ENCODE data around the gene CDS1. TPM values are rescaled to one million over a fixed set of nuclear protein-coding genes. Genes with fewer than 3 reads are reported as not detected.

The CDS1 gene
- total RNA-seq, 1 experiment from 2014 or later = 16.1 TPM

- in situ Hi-C loops (cut with HindIII; ENCODE audit: low pct_unique_long_range_greater_than_20kb, low sequenced_read_pairs) (no loop called here), intact Hi-C loops (cut with micrococcal nuclease; ENCODE audit: unreplicated experiment) (no loop called here)
- CTCF ChIA-PET = interaction anchor here (0.6 kb wide), 1 partner anchor 74 kb away, joined by 3 read pairs; no protein-coding TSS in a partner anchor
- no peak for TF ChIP-seq SIN3A (IDR thresholded peaks at IDR 0.05; ENCODE audit: borderline replicate concordance, insufficient read depth, low read depth, low read length)
- no peak for TF ChIP-seq REST (IDR thresholded peaks at IDR 0.05; ENCODE audit: insufficient read depth in 1 of 2, low read depth in 2 of 2, low read length in 1 of 2)
- TF ChIP-seq CTCF (IDR thresholded peaks at IDR 0.05) = no peak
- TF ChIP-seq TCF7L2 (IDR thresholded peaks at IDR 0.05; ENCODE audit: low read depth, low read length) = no peak
- no peak for TF ChIP-seq POLR2AphosphoS5 (IDR thresholded peaks at IDR 0.05; ENCODE audit: low read depth, low read length)
- no TSS peak for BruUV-seq (replicated peaks)
- ATAC-seq = no peak
- Histone ChIP-seq H3K4me3 (ENCODE audit: low read depth in 2 of 2, low read length in 2 of 2) (no peak overlapping the region), H3K4me1 (ENCODE audit: control insufficient read depth, insufficient read depth, low read length) (no peaks in the 10 kb centered on the region; the same call in 1 of the 2 replicates), H3K36me3 (ENCODE audit: control insufficient read depth, insufficient read depth, low read length) (no peaks in the 10 kb centered on the region; the same call in none of the 2 replicates), H3K9me3 (ENCODE audit: control insufficient read depth, insufficient read depth, low read depth, low read length) (no peaks in the 10 kb centered on the region), H3K27me3 (ENCODE audit: control insufficient read depth, insufficient read depth, low read length) (peaks cover 5% of the 10 kb centered on the region), H3K27ac (ENCODE audit: low read length) (peak overlapping the region; percentile 65; the same call in 1 of the 2 replicates)
- POLR2A ChIA-PET = interaction anchor here (0.6 to 0.7 kb wide), 2 partner anchors 170 to 579 kb away, joined by 3 to 5 read pairs; no protein-coding TSS in a partner anchor
- DNase-seq (ENCODE audit: low read depth, low spot score) = no peak
Observed at GRCh38 chr4:84579403-84579776, 3.5 kb upstream of the CDS1 start.

DNA sequence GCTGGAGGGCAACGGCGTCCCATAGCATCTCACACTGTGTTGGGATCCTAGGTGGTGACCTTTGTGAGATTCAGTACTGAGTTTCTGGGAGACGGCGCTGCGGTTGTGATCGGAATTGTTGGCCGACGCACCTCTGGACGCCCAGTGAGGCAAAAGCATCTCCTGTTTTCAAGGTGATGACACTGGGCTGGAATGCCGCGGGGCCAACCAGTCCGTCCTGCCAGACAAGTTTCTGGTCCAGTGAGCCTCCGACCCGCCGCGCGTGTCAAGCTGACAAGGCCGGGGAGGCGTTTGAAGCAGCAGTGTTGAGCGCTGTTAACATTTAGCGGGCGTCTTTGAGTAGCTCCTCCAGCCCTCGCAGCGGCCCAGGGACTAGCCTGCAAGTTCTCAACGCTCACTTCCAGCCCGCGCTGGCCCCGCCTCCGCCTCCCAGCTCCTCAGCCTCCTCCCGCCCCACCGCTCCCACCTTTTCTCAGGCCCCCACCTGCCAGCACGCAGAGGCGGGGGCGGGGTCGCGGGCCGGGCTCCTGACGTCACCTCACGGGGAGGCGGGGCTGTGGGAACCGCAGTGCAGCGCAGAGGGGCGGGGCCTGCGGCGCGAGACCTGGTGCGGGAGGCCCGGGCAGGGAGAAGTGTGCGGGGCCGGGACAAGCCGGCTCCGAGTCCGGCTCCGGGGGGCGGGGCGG, 482 bp upstream of the CDS1 start:
- ATAC-seq (peak; percentile 90), DNase-seq (ENCODE audit: low read depth, low spot score) (no peak)
- BruUV-seq (replicated peaks) = TSS peak; percentile 81
- TF ChIP-seq REST (IDR thresholded peaks at IDR 0.05; ENCODE audit: insufficient read depth in 1 of 2, low read depth in 2 of 2, low read length in 1 of 2) (no peak), POLR2AphosphoS5 (IDR thresholded peaks at IDR 0.05; ENCODE audit: low read depth, low read length) (no peak), TCF7L2 (IDR thresholded peaks at IDR 0.05; ENCODE audit: low read depth, low read length) (no peak), CTCF (IDR thresholded peaks at IDR 0.05) (no peak), SIN3A (IDR thresholded peaks at IDR 0.05; ENCODE audit: borderline replicate concordance, insufficient read depth, low read depth, low read length) (no peak)
- Histone ChIP-seq H3K4me1 (ENCODE audit: control insufficient read depth, insufficient read depth, low read length) (no peaks in the 10 kb centered on the region; the same call in 1 of the 2 replicates), H3K4me3 (ENCODE audit: low read depth in 2 of 2, low read length in 2 of 2) (peak overlapping the region; percentile 64 to 66), H3K27ac (ENCODE audit: low read length) (peak overlapping the region; percentile 65; the same call in 1 of the 2 replicates), H3K27me3 (ENCODE audit: control insufficient read depth, insufficient read depth, low read length) (peaks cover 6% of the 10 kb centered on the region), H3K9me3 (ENCODE audit: control insufficient read depth, insufficient read depth, low read depth, low read length) (no peaks in the 10 kb centered on the region), H3K36me3 (ENCODE audit: control insufficient read depth, insufficient read depth, low read length) (no peaks in the 10 kb centered on the region; the same call in 1 of the 2 replicates)
- intact Hi-C loops (cut with micrococcal nuclease; ENCODE audit: unreplicated experiment) = loop anchor here (5.0 kb wide), 1 partner anchor 390 kb away; no protein-coding TSS in a partner anchor
- POLR2A ChIA-PET = no interaction called here
- CTCF ChIA-PET = interaction anchor here (0.6 kb wide), 1 partner anchor 67 kb away, joined by 3 read pairs; no protein-coding TSS in a partner anchor
- in situ Hi-C loops (cut with HindIII; ENCODE audit: low pct_unique_long_range_greater_than_20kb, low sequenced_read_pairs) = no loop called here
